HG02763 (cell line): ENCODE measurements around the gene GFRA4.
"Not testable (repeated sequence)": the region's sequence is repeated elsewhere in the genome, so short reads cannot be mapped to it uniquely, and the experiment has no call there.

ENCODE experiments used
- ATAC-seq: cut with Tn5 transposase; IDR thresholded peaks from one replicate; pipeline ENCODE4 v1.9.1; 2021; ENCODE audit warnings: mild to moderate bottlenecking, moderate library complexity; ENCODE audit not compliant: unreplicated experiment

Gene GFRA4

GRCh38 chr20:3627476-3627875 is 35.7 kb downstream of the GFRA4 start:
- ATAC-seq: no peak

DNA sequence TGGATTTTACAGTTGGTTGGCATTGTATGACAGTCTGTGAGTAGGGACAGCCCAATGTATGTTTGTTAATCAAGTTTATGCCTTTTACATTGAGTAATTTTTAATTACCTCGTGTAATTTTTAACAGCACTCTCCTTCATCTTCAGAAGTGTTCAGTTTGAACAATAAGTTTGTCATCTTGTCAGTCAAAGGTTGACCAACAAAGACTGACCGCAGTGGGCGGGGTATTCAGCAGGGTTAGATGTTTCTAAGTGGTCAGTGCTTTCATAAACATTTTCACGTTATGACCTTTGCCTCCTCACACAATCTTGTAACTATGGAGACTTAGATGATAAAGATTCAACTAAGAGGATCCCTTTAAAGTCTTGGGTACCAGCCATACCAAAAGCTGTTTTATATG is 40.8 kb downstream of the GFRA4 start:
- no peak for ATAC-seq

GRCh38 chr20:3621111-3621510 is 42.1 kb downstream of the GFRA4 start:
- ATAC-seq: no peak

DNA sequence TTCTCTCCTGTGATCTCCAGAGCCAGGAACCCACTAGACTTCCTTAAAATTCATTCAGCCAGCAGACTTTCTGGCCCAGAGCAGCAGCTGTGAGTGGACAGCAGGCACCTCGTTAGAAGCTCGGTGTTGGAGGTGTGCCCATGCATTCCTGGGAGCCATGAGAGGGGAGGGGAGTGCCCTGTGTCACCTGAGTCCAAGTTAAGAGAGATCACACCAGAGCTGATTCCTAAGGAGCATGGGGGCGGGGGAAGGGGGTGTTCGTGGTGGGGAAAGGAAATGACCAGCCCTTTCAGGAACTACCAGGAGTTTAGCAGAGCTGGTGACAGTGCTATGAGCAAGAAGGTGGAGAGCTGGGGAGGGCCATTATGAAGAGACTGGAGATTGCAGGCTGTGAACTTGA is 46.9 kb downstream of the GFRA4 start:
- no peak for ATAC-seq

- not testable (repeated sequence) for ATAC-seq
Observed at GRCh38 chr20:3615171-3615840, 47.9 kb downstream of the GFRA4 start.

- ATAC-seq: no peak
Observed at GRCh38 chr20:3614466-3614865, 48.7 kb downstream of the GFRA4 start.

- ATAC-seq: no peak
Observed at GRCh38 chr20:3613821-3614440, 49.3 kb downstream of the GFRA4 start.

DNA sequence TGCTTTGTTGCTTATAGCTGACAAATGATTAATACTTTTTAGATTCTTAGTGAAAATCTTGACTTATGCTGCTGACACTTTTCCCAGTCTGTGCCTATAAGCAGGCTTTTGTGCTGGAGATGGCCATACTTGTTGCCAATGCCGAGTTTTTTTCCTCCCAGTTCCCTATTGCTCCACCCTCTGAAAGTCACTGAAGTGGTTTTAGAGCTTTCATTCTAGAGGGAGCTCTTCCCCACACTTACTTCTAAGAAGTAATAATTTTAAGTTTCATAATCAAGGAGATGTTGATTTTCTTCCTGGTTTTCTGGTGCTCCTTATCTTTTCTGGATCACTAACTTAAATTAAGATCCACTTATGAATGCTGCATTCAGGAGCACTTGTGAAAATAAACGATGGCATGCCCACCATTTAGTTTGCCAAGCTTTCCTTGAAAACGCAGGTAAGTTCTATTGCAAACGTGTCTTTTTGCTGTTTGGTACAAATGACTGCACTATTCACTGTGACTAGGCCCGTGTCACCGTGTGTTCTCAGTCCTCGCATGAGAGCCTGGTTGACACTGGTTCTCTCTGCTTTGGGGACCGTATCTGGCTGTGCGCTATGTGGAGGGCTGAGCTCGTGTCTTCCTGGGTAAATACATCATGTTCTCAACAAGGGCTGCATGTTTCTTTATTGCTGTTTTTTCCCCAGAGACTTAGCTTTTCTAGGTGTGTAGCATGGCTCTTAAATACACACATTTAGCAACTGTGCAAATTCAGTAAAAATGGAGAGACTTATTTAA is 50.2 kb downstream of the GFRA4 start:
- ATAC-seq: no peak

- ATAC-seq: no peak
Observed at GRCh38 chr20:3611901-3612300, 51.3 kb downstream of the GFRA4 start.
